Activated CD4-positive, alpha-beta memory T cell treated with anti-CD3 and anti-CD28 coated beads, Interleukin-2, amount 10 ng/mL, durations not matched to agents 7 days and 5 days (primary cell): ENCODE results near the gene BOLA2B. TPM values are rescaled to one million over a fixed set of nuclear protein-coding genes. Genes with fewer than 3 reads are reported as not detected.
"Not testable (repeated sequence)": the region's sequence is repeated elsewhere in the genome, so short reads cannot be mapped to it uniquely, and the experiment has no call there.

Experiments used
- CTCF ChIA-PET: fragments of 350-600 bp; sonication (Branson Sonifier 250); formaldehyde crosslinking; loops from one replicate; lab custom pipeline; 2021; ENCODE audit warnings: antibody characterized with exemption, inconsistent platforms; lab: Charles Lee
- POLR2A ChIA-PET: fragments of 350-600 bp; sonication (Branson Sonifier 250); formaldehyde crosslinking; loops from one replicate; lab custom pipeline; 2021; ENCODE audit warnings: antibody characterized with exemption; lab: Charles Lee
- DNase-seq: peaks from one replicate; pipeline ENCODE4 v3.0.0-alpha.2; 2020
- H3K27ac Mint-ChIP-seq: one replicate; pipeline ENCODE4 v1.8.0; 2021; ENCODE audit warnings: mild to moderate bottlenecking, mixed read lengths
- H3K27me3 Mint-ChIP-seq: one replicate; pipeline ENCODE4 v1.8.0; 2021; ENCODE audit warnings: mixed read lengths
- H3K36me3 Mint-ChIP-seq: one replicate; pipeline ENCODE4 v1.8.0; 2021; ENCODE audit warnings: low read depth, mixed read lengths
- H3K4me1 Mint-ChIP-seq: one replicate; pipeline ENCODE4 v1.8.0; 2021; ENCODE audit warnings: mixed read lengths
- H3K4me3 Mint-ChIP-seq: one replicate; pipeline ENCODE4 v1.8.0; 2021; ENCODE audit warnings: mild to moderate bottlenecking, mixed read lengths
- H3K9me3 Mint-ChIP-seq: one replicate; pipeline ENCODE4 v1.8.0; 2021; ENCODE audit warnings: mixed read lengths
- total RNA-seq, 2 experiments: library from RNA; stranded (reverse); gene quantifications; one replicate each; pipeline ENCODE4 v1.2.3, GENCODE V29; 2021

The BOLA2B gene
- total RNA-seq = 100 to 1,000 TPM; 145 to 146 TPM

DNA sequence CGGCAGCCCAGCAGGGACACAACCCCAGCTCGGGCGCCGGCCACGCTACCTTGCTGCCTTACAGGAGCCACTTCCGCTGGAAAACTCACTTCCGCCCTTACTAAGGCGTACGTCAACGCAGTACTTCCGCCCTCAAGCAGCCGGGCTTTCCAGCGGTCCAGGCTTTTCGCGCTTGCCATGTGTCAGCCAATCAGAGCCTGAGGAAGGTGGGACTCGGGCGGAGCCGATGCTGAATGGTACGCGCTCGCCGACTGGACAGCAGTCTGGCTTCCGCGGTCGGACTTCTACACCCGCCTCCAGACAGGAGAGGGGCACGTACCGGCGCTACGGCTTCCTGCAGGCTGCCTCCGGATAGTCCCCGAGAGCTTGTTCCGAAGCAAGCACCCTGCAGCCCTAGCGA lies at the start of gene BOLA2B, which contains the start of gene SLX1A:
BOLA2B (minus strand) TSS at position 52 of the 400 bp plus-strand sequence. CDS start 71 bp downstream, outside the sequence.
SLX1A (plus strand) TSS at position 261 of the 400 bp plus-strand sequence. CDS start 210 bp downstream, outside the sequence.
- H3K4me1 Mint-ChIP-seq, DNase-seq, H3K4me3 Mint-ChIP-seq, H3K27ac Mint-ChIP-seq, H3K9me3 Mint-ChIP-seq, POLR2A ChIA-PET, CTCF ChIA-PET, H3K36me3 Mint-ChIP-seq, H3K27me3 Mint-ChIP-seq: not testable (repeated sequence)

DNA sequence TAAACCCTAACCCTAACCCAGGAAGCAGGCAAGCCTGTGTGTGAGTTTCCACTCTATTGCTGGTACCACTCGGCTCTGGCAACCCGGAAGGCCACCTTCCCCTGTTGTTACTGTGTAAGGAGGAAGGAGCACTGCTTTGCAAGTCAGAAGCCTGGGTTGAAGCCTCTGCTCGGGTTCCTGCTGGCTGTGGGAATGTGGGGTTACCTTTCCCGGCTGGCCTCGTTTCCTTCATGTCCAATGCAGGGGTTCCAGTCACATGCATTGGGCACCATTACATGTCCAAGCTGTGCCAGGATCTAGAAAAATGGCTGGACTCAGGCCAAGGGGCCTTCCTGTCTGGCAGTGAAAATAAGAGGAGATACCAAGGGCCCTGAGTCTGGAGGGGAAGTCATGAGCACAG lies 23.6 kb upstream of the BOLA2B start:
- POLR2A ChIA-PET, H3K4me3 Mint-ChIP-seq, H3K36me3 Mint-ChIP-seq, CTCF ChIA-PET, DNase-seq, H3K27me3 Mint-ChIP-seq, H3K9me3 Mint-ChIP-seq, H3K4me1 Mint-ChIP-seq, H3K27ac Mint-ChIP-seq: not testable (repeated sequence)

DNA sequence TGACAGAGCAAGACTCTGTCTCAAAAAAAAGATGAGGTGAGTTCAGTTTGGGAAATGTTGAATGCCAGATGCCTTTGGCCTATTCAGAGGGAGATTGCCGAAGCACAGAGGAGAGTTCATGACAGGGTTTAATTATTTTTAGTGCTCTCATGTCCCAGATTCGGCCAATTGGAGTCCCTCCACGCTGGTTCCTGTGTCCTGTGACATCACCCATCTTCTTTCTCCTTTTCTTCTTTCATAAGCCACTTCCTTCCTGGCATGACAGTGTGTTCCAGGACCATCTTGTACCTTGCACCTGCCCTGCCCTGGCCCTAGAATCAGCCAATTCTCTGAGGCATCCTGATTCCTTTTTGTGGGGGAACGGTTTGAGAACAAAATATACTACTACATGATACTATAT lies 17.9 kb upstream of the BOLA2B start:
- H3K4me3 Mint-ChIP-seq, H3K27ac Mint-ChIP-seq, H3K9me3 Mint-ChIP-seq, H3K27me3 Mint-ChIP-seq, CTCF ChIA-PET, POLR2A ChIA-PET, DNase-seq, H3K4me1 Mint-ChIP-seq, H3K36me3 Mint-ChIP-seq: not testable (repeated sequence)

GRCh38 chr16:30209032-30209431 lies 15.6 kb upstream of the BOLA2B start:
- DNase-seq = peak; percentile 64
- peak overlapping the region; percentile 39 for H3K4me3 Mint-ChIP-seq
- peak overlapping the region; percentile 40 for H3K27ac Mint-ChIP-seq
- CTCF ChIA-PET, POLR2A ChIA-PET, H3K27me3 Mint-ChIP-seq, H3K36me3 Mint-ChIP-seq, H3K9me3 Mint-ChIP-seq, H3K4me1 Mint-ChIP-seq: not testable (repeated sequence)

- CTCF ChIA-PET, POLR2A ChIA-PET, H3K9me3 Mint-ChIP-seq: not testable (repeated sequence)
Observed at GRCh38 chr16:30207063-30207704, 13.7 kb upstream of the BOLA2B start.

GRCh38 chr16:30206252-30206651 lies 12.8 kb upstream of the BOLA2B start:
- H3K36me3 Mint-ChIP-seq, H3K9me3 Mint-ChIP-seq, H3K27ac Mint-ChIP-seq, H3K27me3 Mint-ChIP-seq, POLR2A ChIA-PET, H3K4me1 Mint-ChIP-seq, H3K4me3 Mint-ChIP-seq, DNase-seq, CTCF ChIA-PET: not testable (repeated sequence)

More at GRCh38 chr16:30207063-30207704, 13.7 kb upstream of the BOLA2B start:
- DNase-seq, H3K4me1 Mint-ChIP-seq, H3K4me3 Mint-ChIP-seq, H3K27ac Mint-ChIP-seq, H3K27me3 Mint-ChIP-seq, H3K36me3 Mint-ChIP-seq: not testable (repeated sequence)

GRCh38 chr16:30205541-30206236 lies 12.2 kb upstream of the BOLA2B start:
- H3K27ac Mint-ChIP-seq, POLR2A ChIA-PET, H3K4me3 Mint-ChIP-seq, H3K9me3 Mint-ChIP-seq, H3K27me3 Mint-ChIP-seq, H3K36me3 Mint-ChIP-seq, H3K4me1 Mint-ChIP-seq, CTCF ChIA-PET: not testable (repeated sequence)
- peak; percentile 14 for DNase-seq

GRCh38 chr16:30199608-30200343 lies 6.3 kb upstream of the BOLA2B start:
- CTCF ChIA-PET, DNase-seq, H3K27ac Mint-ChIP-seq, H3K27me3 Mint-ChIP-seq, H3K9me3 Mint-ChIP-seq, H3K36me3 Mint-ChIP-seq, H3K4me3 Mint-ChIP-seq, POLR2A ChIA-PET, H3K4me1 Mint-ChIP-seq: not testable (repeated sequence)

DNA sequence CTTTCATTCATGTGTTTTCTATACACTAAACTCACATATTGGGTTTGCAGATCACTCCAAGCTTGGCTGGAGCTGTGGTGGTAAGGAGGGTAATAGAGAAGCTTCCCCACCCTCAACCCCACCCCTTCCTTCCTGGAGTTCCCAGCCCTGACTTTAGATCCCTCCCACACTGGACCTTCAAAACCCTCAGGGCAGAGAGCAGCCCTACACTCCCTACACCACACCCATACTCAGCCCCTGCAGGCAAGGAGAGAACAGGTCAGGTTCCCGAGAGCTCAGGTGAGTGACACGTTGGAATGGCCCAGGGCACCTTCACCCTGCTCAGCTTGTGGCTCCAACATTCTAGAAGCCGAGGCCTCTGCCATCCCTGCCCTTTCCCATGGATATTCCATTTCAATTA lies 5.6 kb upstream of the BOLA2B start, which contains the start of gene SULT1A3:
SULT1A3 (plus strand) TSS at position 207 of the 400 bp plus-strand sequence. CDS start 1,474 bp downstream, outside the sequence.
- H3K36me3 Mint-ChIP-seq, DNase-seq, CTCF ChIA-PET, POLR2A ChIA-PET, H3K4me1 Mint-ChIP-seq, H3K4me3 Mint-ChIP-seq, H3K27ac Mint-ChIP-seq, H3K9me3 Mint-ChIP-seq, H3K27me3 Mint-ChIP-seq: not testable (repeated sequence)

GRCh38 chr16:30197001-30197400 lies 3.5 kb upstream of the BOLA2B start:
- H3K36me3 Mint-ChIP-seq, H3K9me3 Mint-ChIP-seq, H3K27me3 Mint-ChIP-seq, H3K27ac Mint-ChIP-seq, H3K4me3 Mint-ChIP-seq, POLR2A ChIA-PET, DNase-seq, H3K4me1 Mint-ChIP-seq, CTCF ChIA-PET: not testable (repeated sequence)

DNA sequence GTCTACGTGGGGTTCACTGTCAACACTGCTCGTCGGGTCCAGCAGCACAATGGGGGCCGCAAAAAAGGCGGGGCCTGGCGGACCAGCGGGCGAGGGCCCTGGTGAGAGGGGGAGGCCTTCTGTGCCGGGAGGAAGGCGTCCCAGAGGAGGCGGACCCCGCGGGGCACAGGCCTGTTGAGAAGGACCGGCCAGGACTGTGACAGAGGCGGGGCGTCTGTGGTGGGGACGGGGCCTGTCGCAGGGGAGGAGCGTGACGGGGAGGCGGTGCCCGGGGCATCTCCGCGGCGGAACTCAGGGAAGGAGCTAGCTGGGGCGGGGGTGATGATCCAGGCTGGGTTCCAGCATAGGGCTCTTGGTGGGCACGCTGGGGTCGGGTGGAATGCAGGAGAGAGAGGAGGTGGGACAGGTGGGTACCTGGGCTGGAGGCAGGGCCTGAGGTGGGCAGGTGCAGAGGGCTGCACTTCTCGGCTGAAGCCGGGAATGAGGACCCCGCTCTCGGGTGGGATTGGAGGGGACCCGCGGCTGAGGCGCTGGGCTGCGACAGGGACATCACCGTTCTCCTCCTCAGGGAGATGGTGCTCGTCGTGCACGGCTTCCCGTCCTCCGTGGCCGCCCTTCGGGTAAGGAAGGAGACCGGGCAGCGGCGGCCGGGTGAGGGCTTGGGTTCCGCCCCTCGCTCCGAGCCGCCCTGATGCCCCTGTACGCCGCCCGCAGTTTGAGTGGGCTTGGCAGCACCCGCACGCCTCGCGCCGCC lies 883 bp upstream of the BOLA2B start:
- POLR2A ChIA-PET, H3K36me3 Mint-ChIP-seq, DNase-seq, H3K9me3 Mint-ChIP-seq, H3K27me3 Mint-ChIP-seq, H3K27ac Mint-ChIP-seq, H3K4me3 Mint-ChIP-seq, CTCF ChIA-PET, H3K4me1 Mint-ChIP-seq: not testable (repeated sequence)

- H3K27ac Mint-ChIP-seq, H3K4me3 Mint-ChIP-seq, H3K36me3 Mint-ChIP-seq, H3K9me3 Mint-ChIP-seq, H3K27me3 Mint-ChIP-seq, DNase-seq, H3K4me1 Mint-ChIP-seq, POLR2A ChIA-PET, CTCF ChIA-PET: not testable (repeated sequence)
Observed at GRCh38 chr16:30193098-30193497, 368 bp downstream of the BOLA2B start.

DNA sequence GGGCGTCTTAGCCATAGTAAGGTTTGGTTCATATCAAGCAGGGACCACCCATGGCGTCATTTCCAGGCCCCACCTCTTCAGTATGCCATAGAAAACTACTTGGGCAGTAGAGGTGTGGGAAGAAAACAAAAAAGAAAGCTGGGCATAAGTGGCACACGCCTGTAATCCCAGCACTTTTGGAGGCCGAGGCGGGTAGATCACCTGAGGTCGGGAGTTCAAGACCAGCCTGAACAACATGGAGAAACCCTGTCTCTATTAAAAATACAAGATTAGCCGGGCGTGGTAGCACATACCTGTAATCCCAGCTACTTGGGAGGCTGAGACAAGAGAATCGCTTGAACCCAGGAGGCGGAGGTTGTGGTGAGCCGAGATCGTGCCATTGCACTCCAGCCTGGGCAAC lies 2.3 kb downstream of the BOLA2B start:
- POLR2A ChIA-PET, DNase-seq, H3K4me3 Mint-ChIP-seq, H3K27ac Mint-ChIP-seq, CTCF ChIA-PET, H3K9me3 Mint-ChIP-seq, H3K27me3 Mint-ChIP-seq: not testable (repeated sequence)
- peaks cover 21% of the 10 kb centered on the region for H3K36me3 Mint-ChIP-seq
- H3K4me1 Mint-ChIP-seq = peaks cover 16% of the 10 kb centered on the region
